Kidney epithelial cell (primary cell): ENCODE data around the gene VPS13D. TPM values are rescaled to one million over a fixed set of nuclear protein-coding genes. Genes with fewer than 3 reads are reported as not detected.

ENCODE experiments used
- DNase-seq: peaks from one replicate; pipeline ENCODE4 v3.0.0-alpha.2; 2010; ENCODE audit warnings: low read depth
- H3K27me3 ChIP-seq: 2 replicates; pipeline ENCODE4 v1.6.0; 2011; ENCODE audit warnings: low read length; ENCODE audit not compliant: control insufficient read depth, insufficient read depth
- H3K36me3 ChIP-seq: 2 replicates; pipeline ENCODE4 v1.5.1; 2011; ENCODE audit warnings: low read length; ENCODE audit not compliant: control insufficient read depth, insufficient read depth
- H3K4me3 ChIP-seq: 2 replicates; pipeline ENCODE4 v1.5.1; 2011; ENCODE audit warnings: low read depth, mild to moderate bottlenecking, control low read depth, low read length
- total RNA-seq: library from RNA; depleted of rRNA; stranded (reverse); fragments of >200 nt; gene quantifications from 2 replicates; pipeline ENCODE4 v1.2.3, GENCODE V29; 2015
- TF ChIP-seq, protein P1 (sequence below): IDR thresholded peaks from 2 replicates; pipeline ENCODE4 v1.5.1; 2011; ENCODE audit warnings: mild to moderate bottlenecking, moderate library complexity, low read length, control low read depth, inconsistent platforms; ENCODE audit not compliant: insufficient read depth, poor library complexity, severe bottlenecking

The VPS13D gene
- total RNA-seq, 1 donor from 2014 or later: 22.2 TPM

GRCh38 chr1:12475530-12475934 lies 245.7 kb downstream of the VPS13D start:
- no peaks in the 10 kb centered on the region for H3K27me3 ChIP-seq
- no peak for DNase-seq
- H3K36me3 ChIP-seq: no peaks in the 10 kb centered on the region
- TF ChIP-seq, protein P1, sequence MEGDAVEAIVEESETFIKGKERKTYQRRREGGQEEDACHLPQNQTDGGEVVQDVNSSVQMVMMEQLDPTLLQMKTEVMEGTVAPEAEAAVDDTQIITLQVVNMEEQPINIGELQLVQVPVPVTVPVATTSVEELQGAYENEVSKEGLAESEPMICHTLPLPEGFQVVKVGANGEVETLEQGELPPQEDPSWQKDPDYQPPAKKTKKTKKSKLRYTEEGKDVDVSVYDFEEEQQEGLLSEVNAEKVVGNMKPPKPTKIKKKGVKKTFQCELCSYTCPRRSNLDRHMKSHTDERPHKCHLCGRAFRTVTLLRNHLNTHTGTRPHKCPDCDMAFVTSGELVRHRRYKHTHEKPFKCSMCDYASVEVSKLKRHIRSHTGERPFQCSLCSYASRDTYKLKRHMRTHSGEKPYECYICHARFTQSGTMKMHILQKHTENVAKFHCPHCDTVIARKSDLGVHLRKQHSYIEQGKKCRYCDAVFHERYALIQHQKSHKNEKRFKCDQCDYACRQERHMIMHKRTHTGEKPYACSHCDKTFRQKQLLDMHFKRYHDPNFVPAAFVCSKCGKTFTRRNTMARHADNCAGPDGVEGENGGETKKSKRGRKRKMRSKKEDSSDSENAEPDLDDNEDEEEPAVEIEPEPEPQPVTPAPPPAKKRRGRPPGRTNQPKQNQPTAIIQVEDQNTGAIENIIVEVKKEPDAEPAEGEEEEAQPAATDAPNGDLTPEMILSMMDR: no peak
- H3K4me3 ChIP-seq: no peak overlapping the region

- no peak for DNase-seq
- Histone ChIP-seq H3K27me3 (no peaks in the 10 kb centered on the region), H3K36me3 (no peaks in the 10 kb centered on the region), H3K4me3 (no peak overlapping the region)
- TF ChIP-seq, protein P1: no peak
Measured at GRCh38 chr1:12475947-12476346, 246.1 kb downstream of the VPS13D start.

GRCh38 chr1:12477314-12477713 lies 247.5 kb downstream of the VPS13D start:
- Histone ChIP-seq H3K27me3 (no peaks in the 10 kb centered on the region), H3K36me3 (no peaks in the 10 kb centered on the region), H3K4me3 (no peak overlapping the region)
- DNase-seq: no peak
- TF ChIP-seq, protein P1: no peak

- H3K4me3 ChIP-seq: no peak overlapping the region
- DNase-seq: peak; percentile 95
- TF ChIP-seq, protein P1: no peak
- H3K27me3 ChIP-seq: no peaks in the 10 kb centered on the region
- no peaks in the 10 kb centered on the region for H3K36me3 ChIP-seq
Measured at GRCh38 chr1:12477936-12478611, 248.2 kb downstream of the VPS13D start.

DNA sequence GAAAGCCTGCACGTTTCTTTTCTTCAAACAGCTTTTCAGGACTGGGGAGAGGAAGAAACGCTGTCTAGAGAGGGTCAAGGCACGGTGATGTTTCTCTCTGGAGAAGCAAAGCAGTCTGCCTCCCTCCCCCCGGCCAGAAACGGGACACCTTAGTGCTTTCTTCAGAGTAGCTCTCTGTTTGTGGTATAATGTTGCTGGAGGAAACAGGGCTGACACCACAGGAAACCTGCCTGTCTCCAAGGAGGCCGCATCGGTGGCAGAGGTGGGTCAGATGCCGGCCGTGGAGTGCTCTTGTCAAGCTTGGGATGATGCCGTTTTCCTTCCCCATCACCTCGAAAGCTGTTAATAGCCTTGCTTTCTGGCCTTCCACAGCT lies 248.8 kb downstream of the VPS13D start:
- TF ChIP-seq, protein P1: no peak
- no peak for DNase-seq

DNA sequence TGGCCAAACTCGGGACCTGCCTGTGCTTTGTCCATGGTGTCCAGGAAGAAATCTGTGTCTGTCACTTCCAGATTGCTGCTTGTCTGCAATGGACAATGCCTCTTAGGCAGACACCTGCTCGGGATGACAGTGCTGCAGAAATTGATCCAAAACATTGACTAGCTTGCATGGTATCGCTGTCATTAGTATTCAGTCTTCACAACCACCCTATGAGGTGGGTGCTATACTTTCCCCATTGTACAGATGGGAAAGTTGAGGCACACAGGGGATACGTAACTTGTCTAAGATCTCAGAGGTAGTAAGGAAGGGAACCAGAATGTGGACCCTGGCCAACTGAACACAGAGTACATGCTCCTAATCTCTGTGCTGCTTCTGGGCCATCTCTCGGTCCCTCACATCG lies 249.5 kb downstream of the VPS13D start:
- H3K4me3 ChIP-seq: no peak overlapping the region
- no peaks in the 10 kb centered on the region for H3K36me3 ChIP-seq
- DNase-seq: no peak
- TF ChIP-seq, protein P1: no peak
- H3K27me3 ChIP-seq: no peaks in the 10 kb centered on the region

More for the DNA sequence above, 248.8 kb downstream of the VPS13D start:
- no peaks in the 10 kb centered on the region for H3K27me3 ChIP-seq
- no peak overlapping the region for H3K4me3 ChIP-seq
- H3K36me3 ChIP-seq: no peaks in the 10 kb centered on the region
